Left lung (tissue), 10 donors: Measurements from ENCODE around the gene ATF6. TPM values are rescaled to one million over a fixed set of nuclear protein-coding genes. Genes with fewer than 3 reads are reported as not detected.

Experiments used
- ATAC-seq: fragments of 200-7000 bp; cut with Tn5 transposase; one replicate; pipeline ENCODE4 v1.9.1; 2020; ENCODE audit warnings: moderate library complexity
- DNase-seq, 4 donors: peaks; one replicate each; pipeline ENCODE4 v3.0.0-alpha.2; 2013 to 2020
- H3K27ac ChIP-seq, 2 donors: fragments of 200-600 bp; sonication (generic) in 1 of 2; one replicate each; pipeline versions ENCODE4 v1.5.0 to v1.8.0; 2020 to 2021
- H3K27me3 ChIP-seq, 2 donors: fragments of 200-600 bp; sonication (generic) in 1 of 2; one replicate each; pipeline versions ENCODE4 v1.5.0 to v1.8.0; 2020 to 2021
- H3K36me3 ChIP-seq, 2 donors: fragments of 200-600 bp; sonication (generic) in 1 of 2; one replicate each; pipeline versions ENCODE4 v1.5.0 to v1.8.0; 2020 to 2021
- H3K4me1 ChIP-seq, 2 donors: fragments of 200-600 bp; one replicate each; pipeline ENCODE4 v1.8.0; 2021
- H3K4me3 ChIP-seq, 2 donors: fragments of 200-600 bp; sonication (generic) in 1 of 2; one replicate each; pipeline versions ENCODE4 v1.5.0 to v1.8.0; 2020 to 2021; ENCODE audit warnings: mild to moderate bottlenecking in 1 of 2
- H3K9me3 ChIP-seq, 2 donors: fragments of 200-600 bp; sonication (generic) in 1 of 2; one replicate each; pipeline versions ENCODE4 v1.5.0 to v1.8.0; 2020 to 2021
- intact Hi-C, 2 donors: fragments of 100-400 bp; cut with DNase I; formaldehyde crosslinking; loops; one replicate each; pipeline versions ENCODE4 v1.11.2 to v1.14.2; 2022
- polyA plus RNA-seq, 6 donors: library from polyadenylated mRNA; unstranded; fragments of 120-200 nt; gene quantifications; one replicate each; pipeline ENCODE4 v1.2.1, GENCODE V29; 2013; ENCODE audit not compliant: insufficient read length in 6 of 6
- total RNA-seq, 2 donors: library from RNA; stranded (reverse); fragmentation: NEBNext Ultra II Directional; extraction: Animal tissue kit (Norgen Biotek cat#: 25700); gene quantifications; one replicate each; pipeline ENCODE4 v1.2.1, GENCODE V29; 2021
- TF ChIP-seq, protein P1 (sequence below), 2 donors: fragments of 200-600 bp; sonication (generic) in 1 of 2; IDR thresholded peaks; one replicate each; pipeline versions ENCODE4 v1.5.0 to v1.8.0; 2021; ENCODE audit warnings: antibody characterized with exemption in 2 of 2
- donor health status: DM: no; HTN: yes; CAD: no.
- donor health status: DM: no; HTN: no; CAD: no.

ATF6 gene
- total and polyA plus RNA-seq, 8 donors = 26.3 to 32.6 (median 29.5) TPM

DNA sequence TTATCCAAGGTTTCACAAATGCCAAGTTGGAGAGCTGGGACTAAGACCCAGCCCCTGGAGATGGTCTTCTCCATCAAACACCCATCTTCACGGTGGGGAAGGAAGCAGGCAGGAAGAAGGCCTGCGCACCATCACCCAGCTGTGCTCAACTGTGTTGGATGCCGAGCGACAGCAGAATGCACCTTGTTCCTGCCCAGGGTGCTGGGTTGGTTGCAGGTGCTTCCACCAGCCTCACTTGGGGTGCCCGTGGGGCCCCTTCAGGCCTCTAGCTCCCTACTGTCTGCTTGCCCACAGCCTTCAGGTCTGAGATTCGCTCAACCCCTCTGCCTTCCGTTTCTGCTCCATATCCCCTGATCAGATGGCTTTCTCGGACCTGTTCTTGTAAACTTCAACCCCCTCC lies 215.0 kb downstream of the ATF6 start:
- TF ChIP-seq, protein P1, sequence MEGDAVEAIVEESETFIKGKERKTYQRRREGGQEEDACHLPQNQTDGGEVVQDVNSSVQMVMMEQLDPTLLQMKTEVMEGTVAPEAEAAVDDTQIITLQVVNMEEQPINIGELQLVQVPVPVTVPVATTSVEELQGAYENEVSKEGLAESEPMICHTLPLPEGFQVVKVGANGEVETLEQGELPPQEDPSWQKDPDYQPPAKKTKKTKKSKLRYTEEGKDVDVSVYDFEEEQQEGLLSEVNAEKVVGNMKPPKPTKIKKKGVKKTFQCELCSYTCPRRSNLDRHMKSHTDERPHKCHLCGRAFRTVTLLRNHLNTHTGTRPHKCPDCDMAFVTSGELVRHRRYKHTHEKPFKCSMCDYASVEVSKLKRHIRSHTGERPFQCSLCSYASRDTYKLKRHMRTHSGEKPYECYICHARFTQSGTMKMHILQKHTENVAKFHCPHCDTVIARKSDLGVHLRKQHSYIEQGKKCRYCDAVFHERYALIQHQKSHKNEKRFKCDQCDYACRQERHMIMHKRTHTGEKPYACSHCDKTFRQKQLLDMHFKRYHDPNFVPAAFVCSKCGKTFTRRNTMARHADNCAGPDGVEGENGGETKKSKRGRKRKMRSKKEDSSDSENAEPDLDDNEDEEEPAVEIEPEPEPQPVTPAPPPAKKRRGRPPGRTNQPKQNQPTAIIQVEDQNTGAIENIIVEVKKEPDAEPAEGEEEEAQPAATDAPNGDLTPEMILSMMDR (IDR thresholded peaks at IDR 0.05) = no peak
- DNase-seq (peak in 1 of 4 donors; percentile 39), ATAC-seq (no peak)

DNA sequence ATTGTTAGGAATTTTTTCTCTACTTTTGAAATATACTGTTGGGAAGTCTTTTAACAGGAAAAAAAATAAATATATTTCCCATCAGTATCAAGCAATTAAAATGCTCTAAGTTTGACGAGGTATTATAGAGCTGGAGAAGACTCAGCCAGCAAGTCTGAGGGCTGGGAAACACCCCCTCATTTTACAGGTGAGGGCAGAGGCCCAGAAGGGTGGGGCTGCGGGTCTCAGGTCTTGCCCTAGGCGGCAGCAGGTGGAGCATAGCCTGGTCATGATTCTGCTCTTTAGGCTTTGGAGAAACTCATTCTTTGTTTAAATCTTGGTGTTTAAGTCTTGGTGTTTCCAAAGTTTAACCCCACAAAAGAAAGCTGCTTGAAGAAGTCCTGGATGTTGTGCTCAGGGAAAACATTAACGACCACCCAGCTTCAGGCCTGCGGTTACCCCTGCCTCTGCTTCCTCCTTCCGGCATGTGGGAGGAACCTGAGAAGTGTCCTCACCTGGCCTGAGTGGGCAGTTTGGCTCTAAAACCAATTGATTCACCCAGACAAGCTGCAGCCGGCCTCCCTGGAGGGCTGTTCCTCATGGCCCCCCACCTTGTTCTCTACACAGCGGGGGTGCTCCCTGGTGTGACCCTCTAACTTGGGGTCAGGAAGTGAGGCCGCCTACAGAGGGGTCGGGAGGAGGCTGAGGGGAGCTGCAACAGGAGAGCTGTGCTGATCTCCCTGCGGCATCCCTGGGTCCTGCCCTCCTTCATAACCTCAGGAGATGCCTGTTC lies 215.8 kb downstream of the ATF6 start:
- no peak overlapping the region for H3K27ac ChIP-seq
- H3K27me3 ChIP-seq = no peaks in the 10 kb centered on the region
- intact Hi-C loops = no loop called here
- TF ChIP-seq, protein P1 (IDR thresholded peaks at IDR 0.05) = no peak
- peaks cover 0 to under 1% of the 10 kb centered on the region in 2 donors for H3K9me3 ChIP-seq
- peaks cover 0 to 14% of the 10 kb centered on the region in 2 donors for H3K36me3 ChIP-seq
- no peaks in the 10 kb centered on the region for H3K4me1 ChIP-seq
- no peak overlapping the region for H3K4me3 ChIP-seq
- ATAC-seq (no peak), DNase-seq (peak in 1 of 4 donors; percentile 43)

More for the DNA sequence above, 215.0 kb downstream of the ATF6 start:
- Histone ChIP-seq H3K9me3 (no peaks in the 10 kb centered on the region), H3K27me3 (no peaks in the 10 kb centered on the region), H3K4me1 (no peaks in the 10 kb centered on the region), H3K27ac (no peak overlapping the region), H3K36me3 (peaks cover 0 to 10% of the 10 kb centered on the region in 2 donors), H3K4me3 (no peak overlapping the region)
- intact Hi-C loops = no loop called here

DNA sequence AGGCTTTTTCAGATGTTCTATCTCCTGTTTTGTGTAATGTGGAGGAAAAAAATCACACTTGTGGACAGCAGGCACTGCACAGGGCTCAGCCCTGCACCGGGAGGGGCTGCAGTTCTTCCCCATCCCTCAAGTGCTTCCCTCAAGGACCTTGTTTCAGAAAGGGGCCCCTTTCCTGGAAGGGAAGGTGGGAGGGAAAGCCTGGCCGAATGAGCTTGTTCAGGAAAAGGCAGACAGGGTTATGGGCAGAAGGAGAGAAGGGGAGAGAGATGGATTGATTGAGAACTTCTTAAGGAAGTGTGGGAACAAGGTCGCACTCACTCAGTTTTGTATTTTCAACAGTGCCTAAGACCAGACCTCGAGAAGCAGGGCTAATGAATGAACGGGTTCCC lies 216.4 kb downstream of the ATF6 start:
- DNase-seq (no peak), ATAC-seq (no peak)
- H3K27me3 ChIP-seq = no peaks in the 10 kb centered on the region
- peaks cover 0 to 6% of the 10 kb centered on the region in 2 donors for H3K9me3 ChIP-seq
- TF ChIP-seq, protein P1 (IDR thresholded peaks at IDR 0.05) = no peak
- no peak overlapping the region for H3K27ac ChIP-seq
- H3K4me3 ChIP-seq = no peak overlapping the region
- H3K4me1 ChIP-seq = no peaks in the 10 kb centered on the region
- intact Hi-C loops = no loop called here
- peaks cover 0 to 20% of the 10 kb centered on the region in 2 donors for H3K36me3 ChIP-seq

DNA sequence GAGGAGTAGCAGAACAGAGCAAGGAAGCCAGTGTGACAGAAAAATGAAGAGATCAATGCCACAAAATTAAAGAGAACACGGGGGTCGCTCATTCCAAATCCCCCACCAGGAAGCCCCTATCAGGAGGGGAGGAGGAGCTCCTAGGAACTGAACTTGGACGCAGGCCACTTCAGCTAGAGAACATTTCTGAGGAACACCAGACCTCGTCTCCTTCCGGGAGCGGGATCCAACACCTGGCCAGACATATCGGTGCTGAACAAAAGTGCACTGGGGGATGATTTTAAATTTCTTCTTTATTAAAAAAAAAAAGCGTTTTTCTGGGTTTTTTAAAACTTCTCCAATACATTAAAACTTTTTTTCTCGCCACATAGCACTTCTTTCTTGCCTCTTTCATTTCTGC lies 216.8 kb downstream of the ATF6 start:
- Histone ChIP-seq H3K9me3 (peaks cover 0 to 11% of the 10 kb centered on the region in 2 donors), H3K4me1 (no peaks in the 10 kb centered on the region), H3K27me3 (no peaks in the 10 kb centered on the region), H3K27ac (no peak overlapping the region), H3K36me3 (peaks cover 0 to 24% of the 10 kb centered on the region in 2 donors), H3K4me3 (no peak overlapping the region)
- DNase-seq = no peak
- TF ChIP-seq, protein P1 (IDR thresholded peaks at IDR 0.05) = no peak
- intact Hi-C loops = no loop called here
- ATAC-seq = no peak

DNA sequence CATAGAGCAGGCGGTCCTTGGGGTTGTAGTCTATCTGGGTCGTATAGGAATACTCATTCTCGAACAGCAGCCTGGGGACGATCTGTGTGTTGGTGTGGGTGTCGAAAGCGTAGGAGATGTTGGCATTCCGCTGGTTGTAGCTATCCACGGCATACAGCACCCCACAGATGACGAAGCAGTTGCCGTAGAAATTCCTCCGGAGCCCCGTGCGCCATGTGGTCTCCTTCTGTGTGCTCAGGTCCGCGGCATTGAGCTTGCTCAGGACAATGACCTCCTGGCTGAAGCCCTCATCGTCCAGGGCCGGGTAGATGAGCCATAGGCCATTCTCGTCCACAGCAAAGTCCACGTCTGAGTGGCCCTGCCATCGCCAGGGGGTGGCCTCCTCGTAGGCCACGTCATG lies 217.6 kb downstream of the ATF6 start:
- Histone ChIP-seq H3K27me3 (no peaks in the 10 kb centered on the region), H3K27ac (no peak overlapping the region), H3K36me3 (peaks cover 0 to 24% of the 10 kb centered on the region in 2 donors), H3K9me3 (peaks cover 0 to 13% of the 10 kb centered on the region in 2 donors), H3K4me3 (no peak overlapping the region), H3K4me1 (peaks cover 0 to 3% of the 10 kb centered on the region in 2 donors)
- TF ChIP-seq, protein P1 (IDR thresholded peaks at IDR 0.05) = no peak
- intact Hi-C loops = no loop called here
- peak in 1 of 4 donors; percentile 67 for DNase-seq
- ATAC-seq = no peak
